HCT116 (cell line): ENCODE data around the gene ABCC10. TPM values are rescaled to one million over a fixed set of nuclear protein-coding genes. Genes with fewer than 3 reads are reported as not detected.
"Not testable (repeated sequence)": the region's sequence is repeated elsewhere in the genome, so short reads cannot be mapped to it uniquely, and the experiment has no call there.

ENCODE experiments used
- ATAC-seq: fragments of 200-7000 bp; cut with Tn5 transposase; 2 replicates; pipeline ENCODE4 v1.9.1; 2020; ENCODE audit warnings: mild to moderate bottlenecking, moderate library complexity
- BruUV-seq: library from RNA; stranded (reverse); fragments of 400-500 nt; replicated peaks from 2 replicates; lab custom pipeline; 2021; lab: Mats Ljungman, UMichigan
- CTCF ChIA-PET: fragments of 300-600 bp; sonication (Branson Sonifier 250); formaldehyde crosslinking; loops from one replicate; lab custom pipeline; 2021; ENCODE audit warnings: antibody characterized with exemption; lab: Charles Lee
- POLR2A ChIA-PET: fragments of 300-600, 350-600 bp; sonication (Branson Sonifier 250); formaldehyde crosslinking; loops from one replicate; lab custom pipeline; 2021; ENCODE audit warnings: antibody characterized with exemption; lab: Charles Lee
- RAD21 ChIA-PET, 2 experiments: fragments of 300-600 bp; sonication (Branson Sonifier 250); formaldehyde crosslinking; loops; one replicate each; lab custom pipeline; 2023; ENCODE audit warnings: low total read pairs in 2 of 2; ENCODE audit not compliant: uncharacterized antibody in 2 of 2, unreplicated experiment in 2 of 2, low non-redundant PET in 1 of 2; lab: Charles Lee
- DNase-seq: peaks from one replicate; pipeline ENCODE4 v3.0.0-alpha.2; 2010; ENCODE audit warnings: low read depth, low spot score
- H2AFZ ChIP-seq: fragments of 200-600 bp; shearing (Covaris generic), sonication (generic); 2 replicates; pipeline ENCODE4 v1.6.1; 2017; ENCODE audit warnings: low read depth, mixed run types, mixed read lengths, antibody characterized with exemption, low read length; ENCODE audit not compliant: poor library complexity, severe bottlenecking
- H3K27ac ChIP-seq: 2 replicates; pipeline ENCODE4 v1.5.1; 2012; ENCODE audit warnings: low read depth, low read length
- H3K27me3 ChIP-seq: fragments of 200-600 bp; sonication (generic); 2 replicates; pipeline ENCODE4 v1.6.1; 2016; ENCODE audit warnings: mixed run types, low read length, mixed read lengths; ENCODE audit not compliant: insufficient read depth
- H3K36me3 ChIP-seq, 2 experiments: fragments of 200-500 bp in 1 of 2; fragments of 200-600 bp in 1 of 2; sonication (Bioruptor generic) in 1 of 2; sonication (generic) in 1 of 2; 2 replicates each; pipeline versions ENCODE4 v1.5.1 to v1.6.1; 2014 to 2016; ENCODE audit warnings: low read length in 2 of 2, inconsistent platforms in 1 of 2, mixed read lengths in 1 of 2, mixed run types in 1 of 2; ENCODE audit not compliant: insufficient read depth in 2 of 2, control insufficient read depth in 1 of 2
- H3K4me1 ChIP-seq, 2 experiments: fragments of 200-600 bp in 1 of 2; sonication (generic) in 1 of 2; 2 replicates each; pipeline versions ENCODE4 v1.5.1 to v1.6.1; 2012 to 2017; ENCODE audit warnings: low read length in 2 of 2, inconsistent platforms in 1 of 2, mild to moderate bottlenecking in 1 of 2, mixed read lengths in 1 of 2, mixed run types in 1 of 2, moderate library complexity in 1 of 2; ENCODE audit not compliant: insufficient read depth in 2 of 2, control insufficient read depth in 1 of 2
- H3K4me2 ChIP-seq: fragments of 200-600 bp; sonication (generic); 2 replicates; pipeline ENCODE4 v1.6.1; 2017; ENCODE audit warnings: mixed run types, low read length, mixed read lengths
- H3K4me3 ChIP-seq, 2 experiments: fragments of 200-600 bp in 1 of 2; sonication (generic) in 1 of 2; replicated peaks in 1 of 2; 2 replicates each; pipeline ENCODE4 v1.5.1; 2011 to 2016; ENCODE audit warnings: low read length in 2 of 2, control low read depth in 1 of 2, low read depth in 1 of 2, mild to moderate bottlenecking in 1 of 2, mixed read lengths in 1 of 2, mixed run types in 1 of 2
- H3K79me2 ChIP-seq: fragments of 200-600 bp; sonication (generic); 2 replicates; pipeline ENCODE4 v1.6.1; 2017; ENCODE audit warnings: mild to moderate bottlenecking, mixed run types, low read length, moderate library complexity, mixed read lengths; ENCODE audit not compliant: insufficient read depth
- H3K9ac ChIP-seq: fragments of 200-600 bp; sonication (generic); 2 replicates; pipeline ENCODE4 v1.6.1; 2016; ENCODE audit warnings: low read length, mixed read lengths
- H3K9me2 ChIP-seq: fragments of 200-600 bp; sonication (generic), shearing (Covaris generic); 2 replicates; pipeline ENCODE4 v1.6.1; 2017; ENCODE audit warnings: mixed run types, mild to moderate bottlenecking, moderate library complexity; ENCODE audit not compliant: insufficient read depth
- H3K9me3 ChIP-seq, 2 experiments: fragments of 200-500 bp in 1 of 2; fragments of 200-600 bp in 1 of 2; sonication (Bioruptor generic) in 1 of 2; sonication (generic) in 1 of 2; 2 replicates each; pipeline ENCODE4 v1.6.1; 2014 to 2017; ENCODE audit warnings: low read length in 2 of 2, mixed read lengths in 2 of 2, inconsistent platforms in 1 of 2, low read depth in 1 of 2, mild to moderate bottlenecking in 1 of 2, mixed run types in 1 of 2, moderate library complexity in 1 of 2; ENCODE audit not compliant: control insufficient read depth in 1 of 2, insufficient read depth in 1 of 2
- H4K20me1 ChIP-seq: fragments of 200-600 bp; sonication (generic), shearing (Covaris generic); 2 replicates; pipeline ENCODE4 v1.6.1; 2017; ENCODE audit warnings: mixed run types, mild to moderate bottlenecking, moderate library complexity; ENCODE audit not compliant: insufficient read depth
- ATF3 ChIP-seq: IDR thresholded peaks from 2 replicates; pipeline ENCODE4 v1.6.1; 2012
- EGR1 ChIP-seq: IDR thresholded peaks from 2 replicates; pipeline ENCODE4 v1.6.1; 2012; ENCODE audit warnings: low read depth
- SP1 ChIP-seq: IDR thresholded peaks from 2 replicates; pipeline ENCODE4 v1.6.1; 2012; ENCODE audit warnings: low read depth
- TCF7L2 ChIP-seq: IDR thresholded peaks from 2 replicates; pipeline ENCODE4 v1.7.0; 2011; ENCODE audit warnings: borderline replicate concordance, inconsistent platforms; ENCODE audit not compliant: insufficient read depth, insufficient read length; ENCODE audit errors: extremely low read depth
- intact Hi-C: fragments of 100-400 bp; cut with micrococcal nuclease; formaldehyde crosslinking; loops from 2 replicates; pipeline ENCODE4 v1.10.0; 2022
- total RNA-seq: library from RNA; stranded (reverse); gene quantifications from one replicate; pipeline ENCODE4 v1.2.1, GENCODE V29; 2021; ENCODE audit not compliant: unreplicated experiment
- TF ChIP-seq, protein P1 (sequence below): IDR thresholded peaks from 2 replicates; pipeline ENCODE4 v1.6.1; 2011; ENCODE audit warnings: mild to moderate bottlenecking, low read length, moderate library complexity; ENCODE audit not compliant: insufficient replicate concordance; ENCODE audit errors: extremely low read depth

ABCC10 gene
- total RNA-seq, 1 experiment from 2014 or later = 29.9 TPM

- H3K4me3 ChIP-seq, intact Hi-C loops, H3K27me3 ChIP-seq, H3K4me2 ChIP-seq, POLR2A ChIA-PET, H3K9me3 ChIP-seq, CTCF ChIA-PET, H2AFZ ChIP-seq, H3K27ac ChIP-seq, H4K20me1 ChIP-seq, DNase-seq, ATAC-seq, H3K9me2 ChIP-seq, H3K79me2 ChIP-seq, H3K36me3 ChIP-seq, BruUV-seq, H3K9ac ChIP-seq: not testable (repeated sequence)
- H3K4me1 ChIP-seq = peaks cover 18 to 21% of the 10 kb centered on the region in 2 experiments
- RAD21 ChIA-PET = interaction anchor here in 1 of 2 experiments (0.6 kb wide), 1 partner anchor 10 kb away, joined by 3 read pairs; no protein-coding TSS in a partner anchor
Observed at GRCh38 chr6:43467265-43467664, 39.9 kb downstream of the ABCC10 start.

- no peak overlapping the region for H3K4me2 ChIP-seq
- no peak for DNase-seq
- H3K4me1 ChIP-seq = peaks cover 18 to 21% of the 10 kb centered on the region in 2 experiments
- no peak overlapping the region for H3K9ac ChIP-seq
- H3K9me2 ChIP-seq = no peaks in the 10 kb centered on the region
- no peak overlapping the region for H3K4me3 ChIP-seq
- no TSS peak for BruUV-seq
- no peaks in the 10 kb centered on the region for H3K36me3 ChIP-seq
- ChIA-PET CTCF (no interaction called here), POLR2A (interaction anchor here (0.5 kb wide), 1 partner anchor 12 kb away, joined by 4 read pairs; the partner anchor contains the start of gene DLK2), RAD21 (interaction anchor here in 1 of 2 experiments (0.6 kb wide), 1 partner anchor 10 kb away, joined by 3 read pairs; no protein-coding TSS in a partner anchor)
- no peak overlapping the region for H3K27ac ChIP-seq
- H3K27me3 ChIP-seq = no peaks in the 10 kb centered on the region
- intact Hi-C loops = no loop called here
- H2AFZ ChIP-seq = no peak overlapping the region
- no peaks in the 10 kb centered on the region for H3K79me2 ChIP-seq
- ATAC-seq = no peak
- H3K9me3 ChIP-seq = no peaks in the 10 kb centered on the region
- H4K20me1 ChIP-seq = no peaks in the 10 kb centered on the region
- TF ChIP-seq TCF7L2 = no peak
- no peak for TF ChIP-seq ATF3
- TF ChIP-seq EGR1 = no peak
- TF ChIP-seq, protein P1, sequence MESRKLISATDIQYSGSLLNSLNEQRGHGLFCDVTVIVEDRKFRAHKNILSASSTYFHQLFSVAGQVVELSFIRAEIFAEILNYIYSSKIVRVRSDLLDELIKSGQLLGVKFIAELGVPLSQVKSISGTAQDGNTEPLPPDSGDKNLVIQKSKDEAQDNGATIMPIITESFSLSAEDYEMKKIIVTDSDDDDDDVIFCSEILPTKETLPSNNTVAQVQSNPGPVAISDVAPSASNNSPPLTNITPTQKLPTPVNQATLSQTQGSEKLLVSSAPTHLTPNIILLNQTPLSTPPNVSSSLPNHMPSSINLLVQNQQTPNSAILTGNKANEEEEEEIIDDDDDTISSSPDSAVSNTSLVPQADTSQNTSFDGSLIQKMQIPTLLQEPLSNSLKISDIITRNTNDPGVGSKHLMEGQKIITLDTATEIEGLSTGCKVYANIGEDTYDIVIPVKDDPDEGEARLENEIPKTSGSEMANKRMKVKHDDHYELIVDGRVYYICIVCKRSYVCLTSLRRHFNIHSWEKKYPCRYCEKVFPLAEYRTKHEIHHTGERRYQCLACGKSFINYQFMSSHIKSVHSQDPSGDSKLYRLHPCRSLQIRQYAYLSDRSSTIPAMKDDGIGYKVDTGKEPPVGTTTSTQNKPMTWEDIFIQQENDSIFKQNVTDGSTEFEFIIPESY = no peak
- no peak for TF ChIP-seq SP1
- TF ChIP-seq, all 23 proteins: peak for 0
Observed at GRCh38 chr6:43467752-43468151, 40.4 kb downstream of the ABCC10 start.
